Neural cell (in vitro differentiated cells): ENCODE data around the gene ZNF521.

ENCODE experiments used
- CTCF ChIP-seq: fragments of 450-650 bp; IDR thresholded peaks from 2 replicates; pipeline ENCODE4 v1.5.1; 2014; ENCODE audit warnings: antibody characterized with exemption, mild to moderate bottlenecking, moderate library complexity; ENCODE audit not compliant: poor library complexity, severe bottlenecking
- EP300 ChIP-seq: fragments of 450-650 bp; conservative IDR thresholded peaks from 2 replicates; pipeline ENCODE4 v1.6.1; 2014; ENCODE audit warnings: antibody characterized with exemption, mild to moderate bottlenecking, moderate library complexity; ENCODE audit not compliant: poor library complexity, severe bottlenecking
- EZH2 ChIP-seq: fragments of 200-600, 300-800 bp; shearing (Covaris generic), sonication (generic); IDR thresholded peaks from 2 replicates; pipeline ENCODE4 v1.6.1; 2014; ENCODE audit warnings: antibody characterized with exemption, low read length, borderline replicate concordance, mild to moderate bottlenecking; ENCODE audit not compliant: insufficient read depth, poor library complexity, severe bottlenecking
- POLR2AphosphoS5 ChIP-seq: IDR thresholded peaks from 2 replicates; pipeline ENCODE4 v1.6.1; 2012
- RAD21 ChIP-seq: fragments of 450-650 bp; conservative IDR thresholded peaks from 2 replicates; pipeline ENCODE4 v1.6.1; 2014; ENCODE audit warnings: antibody characterized with exemption, mild to moderate bottlenecking, moderate library complexity
- REST ChIP-seq: IDR thresholded peaks from 2 replicates; pipeline ENCODE4 v1.6.1; 2012; ENCODE audit warnings: borderline replicate concordance
- SMC3 ChIP-seq: fragments of 450-650 bp; conservative IDR thresholded peaks from 2 replicates; pipeline ENCODE4 v1.6.1; 2014; ENCODE audit warnings: antibody characterized with exemption, mild to moderate bottlenecking, moderate library complexity; ENCODE audit not compliant: poor library complexity

GRCh38 chr18:25314838-25315190, 37.2 kb downstream of the ZNF521 start:
- no peak for TF ChIP-seq POLR2AphosphoS5
- no peak for TF ChIP-seq CTCF
- no peak for TF ChIP-seq EZH2
- TF ChIP-seq EP300 = no peak
- no peak for TF ChIP-seq REST
- no peak for TF ChIP-seq SMC3
- no peak for TF ChIP-seq RAD21
